ENCODE data around the gene NUMB.

NUMB gene

DNA sequence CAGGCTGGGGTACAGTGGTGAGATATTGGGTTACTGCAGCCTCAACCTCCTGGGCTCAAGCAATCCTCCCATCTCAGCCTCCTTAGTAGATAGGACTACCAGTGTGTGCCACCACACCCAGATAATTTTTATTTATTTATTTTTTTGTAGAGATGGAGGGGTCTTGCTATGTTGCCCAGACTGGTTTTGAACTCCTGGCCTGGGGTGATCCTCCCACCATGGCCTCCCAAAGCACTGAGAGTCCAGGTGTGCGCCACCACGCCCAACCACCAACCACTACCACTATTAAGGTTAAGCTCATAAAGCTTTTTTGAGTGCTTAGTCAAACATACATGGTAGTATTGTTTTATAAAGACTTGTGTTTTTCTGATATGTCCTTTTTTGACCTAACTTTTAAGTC lies 36.2 kb upstream of the NUMB start:
- Histone ChIP-seq H3K9me3 (ENCODE audit: insufficient read depth, low read length, severe bottlenecking) (no peaks in the 10 kb centered on the region), H3K27ac (ENCODE audit: low read length) (no peak overlapping the region), H3K4me1 (ENCODE audit: insufficient read depth, low read length) (peaks cover 45% of the 10 kb centered on the region), H3K79me2 (ENCODE audit: insufficient read depth, low read length) (peaks cover 48% of the 10 kb centered on the region), H3K27me3 (ENCODE audit: insufficient read depth, low read length, poor library complexity) (no peaks in the 10 kb centered on the region), H3K9ac (ENCODE audit: low read depth, low read length) (no peak overlapping the region), H4K20me1 (ENCODE audit: insufficient read depth, low read length) (peaks cover 40% of the 10 kb centered on the region), H2AFZ (ENCODE audit: low read depth, low read length) (no peak overlapping the region), H3K36me3 (ENCODE audit: insufficient read depth, low read length) (peaks cover 63% of the 10 kb centered on the region), H3K4me2 (ENCODE audit: insufficient read depth, low read length) (peak overlapping the region; percentile 99; the same call in 1 of the 2 replicates), H3K4me3 (ENCODE audit: low read depth in 1 of 2, low read length in 2 of 2) (no peak overlapping the region)
- no peak for DNase-seq
- no peak for TF ChIP-seq CTCF (IDR thresholded peaks at IDR 0.05; ENCODE audit: borderline replicate concordance, extremely low read depth, low read length, poor library complexity, severe bottlenecking)
- TF ChIP-seq EZH2 (IDR thresholded peaks at IDR 0.05; ENCODE audit: borderline replicate concordance, low read depth, low read length, severe bottlenecking) = no peak
- no peak for ATAC-seq (ENCODE audit: insufficient read depth, low read depth)

DNA sequence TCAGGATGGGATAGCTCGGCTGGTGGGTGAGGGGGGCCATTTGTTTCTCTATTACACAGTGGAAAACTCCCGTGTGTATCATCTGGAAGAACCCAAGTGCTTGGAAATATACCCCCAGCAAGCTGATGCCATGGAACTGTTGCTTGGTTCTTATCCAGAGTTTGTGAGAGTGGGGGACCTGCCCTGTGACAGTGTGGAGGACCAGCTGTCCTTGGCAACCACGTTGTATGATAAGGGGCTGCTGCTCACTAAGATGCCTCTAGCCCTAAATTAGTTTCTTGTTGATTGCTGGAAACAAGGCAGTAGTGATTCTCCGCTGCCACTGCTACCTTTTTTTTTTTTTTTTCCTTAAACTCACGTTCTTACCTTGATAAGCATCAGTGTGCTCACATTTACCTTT lies 34.3 kb upstream of the NUMB start:
- peak overlapping the region; percentile 99 for H3K4me2 ChIP-seq (ENCODE audit: insufficient read depth, low read length)
- DNase-seq (no peak), ATAC-seq (ENCODE audit: insufficient read depth, low read depth) (no peak)
- H3K9ac ChIP-seq (ENCODE audit: low read depth, low read length) = peak overlapping the region; percentile 86; the same call in 1 of the 2 replicates
- H2AFZ ChIP-seq (ENCODE audit: low read depth, low read length) = no peak overlapping the region
- peaks cover 51% of the 10 kb centered on the region for H3K36me3 ChIP-seq (ENCODE audit: insufficient read depth, low read length)
- H3K79me2 ChIP-seq (ENCODE audit: insufficient read depth, low read length) = peaks cover 48% of the 10 kb centered on the region
- no peaks in the 10 kb centered on the region for H3K27me3 ChIP-seq (ENCODE audit: insufficient read depth, low read length, poor library complexity)
- TF ChIP-seq CTCF (IDR thresholded peaks at IDR 0.05; ENCODE audit: borderline replicate concordance, extremely low read depth, low read length, poor library complexity, severe bottlenecking) = no peak
- no peak for TF ChIP-seq EZH2 (IDR thresholded peaks at IDR 0.05; ENCODE audit: borderline replicate concordance, low read depth, low read length, severe bottlenecking)
- H3K27ac ChIP-seq (ENCODE audit: low read length) = no peak overlapping the region
- H3K4me3 ChIP-seq (ENCODE audit: low read depth in 1 of 2, low read length in 2 of 2) = peak overlapping the region in 1 of 2 experiments; percentile 92; a peak in 2 of 4 replicates
- H3K9me3 ChIP-seq (ENCODE audit: insufficient read depth, low read length, severe bottlenecking) = no peaks in the 10 kb centered on the region
- peaks cover 45% of the 10 kb centered on the region for H3K4me1 ChIP-seq (ENCODE audit: insufficient read depth, low read length)
- H4K20me1 ChIP-seq (ENCODE audit: insufficient read depth, low read length) = peaks cover 40% of the 10 kb centered on the region

GRCh38 chr14:73492043-73492552 lies 33.8 kb upstream of the NUMB start:
- DNase-seq (no peak), ATAC-seq (ENCODE audit: insufficient read depth, low read depth) (0 out of 3 replicates have a peak, but pooled peaks have one; percentile 0)
- H3K4me1 ChIP-seq (ENCODE audit: insufficient read depth, low read length) = peaks cover 45% of the 10 kb centered on the region
- no peaks in the 10 kb centered on the region for H3K27me3 ChIP-seq (ENCODE audit: insufficient read depth, low read length, poor library complexity)
- H3K9ac ChIP-seq (ENCODE audit: low read depth, low read length) = peak overlapping the region; percentile 86
- peaks cover 40% of the 10 kb centered on the region for H4K20me1 ChIP-seq (ENCODE audit: insufficient read depth, low read length)
- H3K27ac ChIP-seq (ENCODE audit: low read length) = peak overlapping the region; percentile 87
- H3K9me3 ChIP-seq (ENCODE audit: insufficient read depth, low read length, severe bottlenecking) = no peaks in the 10 kb centered on the region
- TF ChIP-seq EZH2 (IDR thresholded peaks at IDR 0.05; ENCODE audit: borderline replicate concordance, low read depth, low read length, severe bottlenecking) (no peak), CTCF (IDR thresholded peaks at IDR 0.05; ENCODE audit: borderline replicate concordance, extremely low read depth, low read length, poor library complexity, severe bottlenecking) (no peak)
- H3K4me2 ChIP-seq (ENCODE audit: insufficient read depth, low read length) = peak overlapping the region; percentile 99
- peak overlapping the region; percentile 82; the same call in 1 of the 2 replicates for H2AFZ ChIP-seq (ENCODE audit: low read depth, low read length)
- H3K79me2 ChIP-seq (ENCODE audit: insufficient read depth, low read length) = peaks cover 48% of the 10 kb centered on the region
- peak overlapping the region; percentile 70 to 92; a peak in 3 of 4 replicates for H3K4me3 ChIP-seq (ENCODE audit: low read depth in 1 of 2, low read length in 2 of 2)
- peaks cover 51% of the 10 kb centered on the region for H3K36me3 ChIP-seq (ENCODE audit: insufficient read depth, low read length)
